Adrenal gland (tissue), 12 donors: ENCODE results near the gene ICAM5. TPM values are rescaled to one million over a fixed set of nuclear protein-coding genes. Genes with fewer than 3 reads are reported as not detected.
A peak's percentile ranks its signal among the peaks of the same experiment; 100 is the strongest.

Source experiments
- DNase-seq, 7 donors: peaks; one replicate each; pipeline ENCODE4 v3.0.0-alpha.2; 2019 to 2020
- H3K27ac ChIP-seq, 5 donors: fragments of 200-600 bp; sonication (generic) in 4 of 5; 1 replicate in 3 of 5; 2 replicates in 2 of 5; pipeline versions ENCODE4 v1.5.1 to v1.8.0; 2016 to 2020; ENCODE audit warnings: mild to moderate bottlenecking in 1 of 5
- H3K27me3 ChIP-seq: fragments of 200-600 bp; 2 replicates; pipeline ENCODE4 v1.8.0; 2021
- H3K36me3 ChIP-seq, 2 donors: fragments of 200-600 bp; replicated peaks in 1 of 2; 1 replicate in 1 of 2; 2 replicates in 1 of 2; pipeline versions ENCODE4 v1.5.1 to v1.8.0; 2018 to 2022
- H3K4me1 ChIP-seq, 2 donors: fragments of 200-600 bp; replicated peaks in 1 of 2; 1 replicate in 1 of 2; 2 replicates in 1 of 2; pipeline versions ENCODE4 v1.5.1 to v1.8.0; 2018 to 2021
- H3K4me3 ChIP-seq, 4 donors: fragments of 200-600 bp; sonication (generic) in 3 of 4; one replicate each; pipeline ENCODE4 v1.5.1; 2016 to 2018
- H3K9me3 ChIP-seq, 3 donors: fragments of 200-600 bp; sonication (generic) in 1 of 3; replicated peaks in 1 of 3; 1 replicate in 2 of 3; 2 replicates in 1 of 3; pipeline versions ENCODE4 v1.5.1 to v1.8.0; 2016 to 2021
- POLR2A ChIP-seq, 2 donors: fragments of 450-650 bp; IDR thresholded peaks; one replicate each; pipeline ENCODE4 v1.6.1; 2017; ENCODE audit warnings: antibody characterized with exemption in 2 of 2, mild to moderate bottlenecking in 2 of 2, moderate library complexity in 1 of 2
- whole genome bisulfite sequencing, 4 donors: extraction: QIAGEN DNeasy Blood & Tissue Kit in 2 of 4; methylation state at CpG; one replicate each; pipeline versions ENCODE4 v1.1.5 to v1.1.7; 2013 to 2017; 5-methylcytosine and 5-hydroxymethylcytosine counted together
- intact Hi-C, 2 donors: fragments of 100-400 bp; cut with DNase I; formaldehyde crosslinking; loops; one replicate each; pipeline versions ENCODE4 v1.14.1 to v1.15.0; 2022 to 2023
- polyA plus RNA-seq, 3 donors: library from polyadenylated mRNA; stranded (reverse); fragments of 200-250 nt in 2 of 3; fragments of 350-450 nt in 1 of 3; fragmentation: Illumina TruSeq in 1 of 3; extraction: RNeasy Lipid Tissue Mini Kit (QIAGEN cat#74804) in 1 of 3; gene quantifications; one replicate each; pipeline ENCODE4 v1.2.3, GENCODE V29; 2013 to 2014
- total RNA-seq, 9 donors: library from RNA; depleted of rRNA in 4 of 9; stranded (reverse); fragments of >200 nt in 4 of 9; fragments of 120-200 nt in 1 of 9; fragmentation: NEBNext Ultra II Directional in 1 of 9; extraction: Animal tissue kit (Norgen Biotek cat#: 25700) in 1 of 9; gene quantifications; one replicate each; pipeline versions ENCODE4 v1.1.0 to v1.2.4, GENCODE V29; 2013 to 2023
- TF ChIP-seq, protein P1 (sequence below), 6 experiments: fragments of 450-650 bp in 4 of 6; fragments of 200-600 bp in 2 of 6; sonication (generic) in 1 of 6; IDR thresholded peaks; 1 replicate in 5 of 6; 2 replicates in 1 of 6; pipeline versions ENCODE4 v1.5.1 to v1.8.0; 2016 to 2021; ENCODE audit warnings: antibody characterized with exemption in 6 of 6, mild to moderate bottlenecking in 2 of 6, moderate library complexity in 1 of 6
- donor health status: healthy with polysubstance abuse.
- donor health status: Bipolar disorder and iron deficiency.
- donor health status: DM: yes; HTN: yes; CAD: no.
- donor health status: DM: no; HTN: no; CAD: no.
- donor health status: DM: no; HTN: no; CAD: no.
- donor health status: DM: yes; HTN: yes; CAD: no.

Gene ICAM5
- total and polyA plus RNA-seq, 12 donors: 0.06 to 2.2 (median 0.49) TPM; not detected in 3

GRCh38 chr19:10259162-10259905 lies 30.4 kb upstream of the ICAM5 start:
- Histone ChIP-seq H3K9me3 (no peaks in the 10 kb centered on the region), H3K36me3 (peaks cover 0 to 43% of the 10 kb centered on the region in 2 donors), H3K4me1 (no peaks in the 10 kb centered on the region), H3K4me3 (no peak overlapping the region), H3K27me3 (no peaks in the 10 kb centered on the region), H3K27ac (no peak overlapping the region)
- intact Hi-C loops: loop anchor here in 1 of 2 donors (10.0 kb wide), 1 partner anchor 325 kb away; the partner anchor contains the start of gene OLFM2
- DNase-seq: peak; percentile 80 to 95 (median 90)
- 54 to 72% (median 59%) methylated on average over 17 to 32 of the region's 32 CpGs for WGBS, 4 donors
- TF ChIP-seq, protein P1, sequence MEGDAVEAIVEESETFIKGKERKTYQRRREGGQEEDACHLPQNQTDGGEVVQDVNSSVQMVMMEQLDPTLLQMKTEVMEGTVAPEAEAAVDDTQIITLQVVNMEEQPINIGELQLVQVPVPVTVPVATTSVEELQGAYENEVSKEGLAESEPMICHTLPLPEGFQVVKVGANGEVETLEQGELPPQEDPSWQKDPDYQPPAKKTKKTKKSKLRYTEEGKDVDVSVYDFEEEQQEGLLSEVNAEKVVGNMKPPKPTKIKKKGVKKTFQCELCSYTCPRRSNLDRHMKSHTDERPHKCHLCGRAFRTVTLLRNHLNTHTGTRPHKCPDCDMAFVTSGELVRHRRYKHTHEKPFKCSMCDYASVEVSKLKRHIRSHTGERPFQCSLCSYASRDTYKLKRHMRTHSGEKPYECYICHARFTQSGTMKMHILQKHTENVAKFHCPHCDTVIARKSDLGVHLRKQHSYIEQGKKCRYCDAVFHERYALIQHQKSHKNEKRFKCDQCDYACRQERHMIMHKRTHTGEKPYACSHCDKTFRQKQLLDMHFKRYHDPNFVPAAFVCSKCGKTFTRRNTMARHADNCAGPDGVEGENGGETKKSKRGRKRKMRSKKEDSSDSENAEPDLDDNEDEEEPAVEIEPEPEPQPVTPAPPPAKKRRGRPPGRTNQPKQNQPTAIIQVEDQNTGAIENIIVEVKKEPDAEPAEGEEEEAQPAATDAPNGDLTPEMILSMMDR (IDR thresholded peaks at IDR 0.05): peak; percentile 45 to 72 (median 69)
- TF ChIP-seq POLR2A (IDR thresholded peaks at IDR 0.05): no peak

DNA sequence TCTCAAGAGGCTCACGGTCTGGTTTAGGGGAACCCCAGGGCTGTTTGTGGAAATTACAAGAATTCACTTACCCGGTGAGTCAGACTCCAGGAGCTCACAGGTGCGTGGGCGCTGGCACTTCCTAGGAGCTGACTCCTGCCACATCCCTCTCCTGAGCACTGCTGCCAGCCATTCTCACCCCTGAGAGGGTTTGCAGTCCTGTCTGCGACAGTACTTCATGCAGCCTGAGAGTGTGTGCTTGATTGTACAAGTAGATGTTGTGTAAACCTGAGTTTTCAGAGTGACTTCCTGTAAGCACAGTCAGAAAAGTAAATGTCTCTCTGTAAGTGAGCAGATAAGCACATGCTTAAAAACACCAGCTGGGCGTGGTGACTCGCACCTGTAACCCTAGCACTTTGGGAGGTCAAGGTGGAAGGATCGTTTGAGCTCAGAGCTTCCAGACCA lies 29.6 kb upstream of the ICAM5 start:
- DNase-seq: no peak
- H3K4me3 ChIP-seq: no peak overlapping the region
- no peaks in the 10 kb centered on the region for H3K4me1 ChIP-seq
- intact Hi-C loops: no loop called here
- H3K36me3 ChIP-seq: peaks cover 0 to 35% of the 10 kb centered on the region in 2 donors
- no peaks in the 10 kb centered on the region for H3K27me3 ChIP-seq
- WGBS, 4 donors: 73 to 80% (median 77%) methylated on average over 8 of the region's 8 CpGs
- no peaks in the 10 kb centered on the region for H3K9me3 ChIP-seq
- H3K27ac ChIP-seq: no peak overlapping the region
- TF ChIP-seq POLR2A (IDR thresholded peaks at IDR 0.05): no peak
- TF ChIP-seq, protein P1 (IDR thresholded peaks at IDR 0.05): no peak

DNA sequence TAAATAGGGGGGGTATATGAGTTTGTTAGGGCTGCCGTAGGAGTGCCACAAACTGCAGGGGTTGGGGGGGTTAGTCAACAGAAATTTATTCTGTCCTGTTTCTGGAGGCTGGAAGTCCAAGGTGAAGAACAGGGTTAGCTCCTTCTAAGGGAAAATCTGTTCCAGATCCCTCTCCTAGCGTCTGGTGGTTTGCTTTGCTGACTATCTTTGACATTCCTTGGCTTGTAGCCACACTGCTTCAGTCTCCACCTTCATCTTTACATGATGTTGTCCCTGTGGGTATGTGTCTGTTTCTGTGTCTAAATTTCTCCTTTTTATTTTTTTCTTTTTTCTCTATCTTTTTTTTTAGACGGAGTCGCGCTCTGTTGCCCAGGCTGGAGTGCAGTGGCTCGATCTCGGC lies 27.0 kb upstream of the ICAM5 start:
- no peak for DNase-seq
- H3K36me3 ChIP-seq: peaks cover 0 to 10% of the 10 kb centered on the region in 2 donors

GRCh38 chr19:10266706-10267105 lies 23.0 kb upstream of the ICAM5 start:
- H3K4me1 ChIP-seq: peaks cover 5 to 19% of the 10 kb centered on the region in 2 donors
- DNase-seq: no peak
- H3K27me3 ChIP-seq: no peaks in the 10 kb centered on the region
- no peak overlapping the region for H3K4me3 ChIP-seq
- intact Hi-C loops: no loop called here
- H3K27ac ChIP-seq: no peak overlapping the region
- no peaks in the 10 kb centered on the region for H3K36me3 ChIP-seq
- 73 to 83% (median 79%) methylated on average over 7 of the region's 7 CpGs for WGBS, 4 donors
- H3K9me3 ChIP-seq: no peaks in the 10 kb centered on the region
- TF ChIP-seq POLR2A (IDR thresholded peaks at IDR 0.05): no peak
- TF ChIP-seq, protein P1 (IDR thresholded peaks at IDR 0.05): no peak

More for the DNA sequence above, 27.0 kb upstream of the ICAM5 start:
- H3K27ac ChIP-seq: no peak overlapping the region
- intact Hi-C loops: no loop called here
- H3K4me3 ChIP-seq: no peak overlapping the region
- H3K9me3 ChIP-seq: no peaks in the 10 kb centered on the region
- no peaks in the 10 kb centered on the region for H3K4me1 ChIP-seq
- no peak for TF ChIP-seq POLR2A (IDR thresholded peaks at IDR 0.05)
- TF ChIP-seq, protein P1 (IDR thresholded peaks at IDR 0.05): no peak
- 71 to 78% (median 75%) methylated on average over 7 of the region's 7 CpGs for WGBS, 4 donors
- no peaks in the 10 kb centered on the region for H3K27me3 ChIP-seq
